ENCODE data around the gene MCTP1. TPM values are rescaled to one million over a fixed set of nuclear protein-coding genes. Genes with fewer than 3 reads are reported as not detected.

The MCTP1 gene
- total and polyA plus RNA-seq, 4 experiments from 2014 or later: 0.31 to 0.42 (median 0.39) TPM; not detected in 1

DNA sequence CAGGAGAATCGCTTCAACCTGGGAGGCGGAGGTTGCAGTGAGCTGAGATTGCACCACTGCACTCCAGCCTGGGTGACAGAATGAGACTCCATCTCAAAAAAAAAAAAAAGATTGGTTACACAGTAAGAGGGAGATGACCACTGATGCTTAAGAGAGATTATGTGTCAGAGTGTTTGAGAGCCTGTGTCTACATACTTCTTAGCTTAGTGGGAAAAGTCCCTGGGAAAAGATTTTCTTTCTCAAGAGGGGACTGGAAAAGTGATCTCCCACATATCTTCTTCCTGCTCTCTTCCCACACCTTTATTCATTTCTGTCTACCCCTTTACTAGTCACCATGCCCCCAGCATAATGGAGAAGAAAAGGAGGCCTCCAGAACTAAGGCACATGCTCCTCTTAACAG is 55.2 kb downstream of the MCTP1 start:
- Histone ChIP-seq H3K36me3 (ENCODE audit: insufficient read depth, low read length) (no peaks in the 10 kb centered on the region), H3K27me3 (ENCODE audit: insufficient read depth, low read length) (no peaks in the 10 kb centered on the region), H3K4me3 (ENCODE audit: low read length in 2 of 2) (no peak overlapping the region), H3K27ac (ENCODE audit: low read depth, low read length) (no peak overlapping the region), H3K4me1 (ENCODE audit: insufficient read depth, low read length) (no peaks in the 10 kb centered on the region), H3K9me3 (ENCODE audit: control insufficient read depth in 1 of 2, low read length in 2 of 2) (no peaks in the 10 kb centered on the region)
- Mint-ChIP-seq H3K36me3 (no peaks in the 10 kb centered on the region), H3K27me3 (peaks cover 0 to 3% of the 10 kb centered on the region in 2 donors), H3K9me3 (peaks cover 0 to 14% (median 2%) of the 10 kb centered on the region in 8 donors), H3K4me3 (no peak overlapping the region), H3K27ac (no peak overlapping the region), H3K4me1 (no peaks in the 10 kb centered on the region)
- CTCF ChIA-PET (ENCODE audit: partially characterized antibody): no interaction called here
- POLR2A ChIA-PET (ENCODE audit: partially characterized antibody): no interaction called here
- DNase-seq: no peak
- intact Hi-C loops (cut with micrococcal nuclease): no loop called here

DNA sequence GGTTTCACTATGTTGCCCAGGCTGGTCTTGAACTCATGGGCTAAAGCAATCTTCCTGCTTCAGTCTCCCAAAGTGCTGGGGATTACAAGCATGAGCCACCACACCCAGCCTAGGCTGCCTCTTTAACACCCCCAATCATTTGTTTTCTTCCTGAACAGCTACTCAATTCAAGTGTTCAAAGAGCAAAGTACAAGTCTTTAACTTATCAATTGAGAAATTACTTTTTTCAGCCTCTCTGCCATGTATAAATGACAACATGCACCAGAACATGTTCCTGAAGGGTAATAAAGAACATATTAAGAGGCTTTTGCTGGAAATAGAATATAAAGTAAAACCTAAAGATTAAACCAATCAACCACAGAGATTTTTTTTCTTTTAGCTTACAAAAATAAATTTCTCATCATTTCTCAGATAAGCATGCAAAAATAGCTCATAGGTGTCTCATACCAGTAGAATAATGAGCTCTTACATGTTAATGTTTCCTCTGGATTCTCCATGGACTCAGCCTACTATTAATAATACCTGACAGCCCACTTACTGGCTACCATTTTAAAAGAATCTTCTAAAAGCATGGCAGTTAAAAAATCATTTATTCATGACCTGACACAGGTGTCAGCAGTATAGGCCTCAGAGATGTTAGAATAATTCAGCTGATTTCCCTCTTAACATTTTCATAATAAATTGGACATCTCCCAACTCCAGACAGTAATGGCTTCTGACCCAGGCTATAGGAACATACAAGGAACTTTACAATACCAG is 60.0 kb downstream of the MCTP1 start:
- Mint-ChIP-seq H3K4me3 (no peak overlapping the region), H3K4me1 (no peaks in the 10 kb centered on the region), H3K27me3 (peaks cover 0 to 3% of the 10 kb centered on the region in 2 donors), H3K36me3 (no peaks in the 10 kb centered on the region), H3K9me3 (peaks cover 0 to 2% (median 0%) of the 10 kb centered on the region in 8 donors), H3K27ac (no peak overlapping the region)
- Histone ChIP-seq H3K27ac (ENCODE audit: low read depth, low read length) (no peak overlapping the region), H3K4me3 (ENCODE audit: low read length in 2 of 2) (no peak overlapping the region), H3K9me3 (ENCODE audit: control insufficient read depth in 1 of 2, low read length in 2 of 2) (no peaks in the 10 kb centered on the region), H3K36me3 (ENCODE audit: insufficient read depth, low read length) (no peaks in the 10 kb centered on the region), H3K4me1 (ENCODE audit: insufficient read depth, low read length) (no peaks in the 10 kb centered on the region), H3K27me3 (ENCODE audit: insufficient read depth, low read length) (no peaks in the 10 kb centered on the region)
- ChIA-PET POLR2A (ENCODE audit: partially characterized antibody) (no interaction called here), CTCF (ENCODE audit: partially characterized antibody) (no interaction called here)
- DNase-seq: no peak
- intact Hi-C loops (cut with micrococcal nuclease): no loop called here

DNA sequence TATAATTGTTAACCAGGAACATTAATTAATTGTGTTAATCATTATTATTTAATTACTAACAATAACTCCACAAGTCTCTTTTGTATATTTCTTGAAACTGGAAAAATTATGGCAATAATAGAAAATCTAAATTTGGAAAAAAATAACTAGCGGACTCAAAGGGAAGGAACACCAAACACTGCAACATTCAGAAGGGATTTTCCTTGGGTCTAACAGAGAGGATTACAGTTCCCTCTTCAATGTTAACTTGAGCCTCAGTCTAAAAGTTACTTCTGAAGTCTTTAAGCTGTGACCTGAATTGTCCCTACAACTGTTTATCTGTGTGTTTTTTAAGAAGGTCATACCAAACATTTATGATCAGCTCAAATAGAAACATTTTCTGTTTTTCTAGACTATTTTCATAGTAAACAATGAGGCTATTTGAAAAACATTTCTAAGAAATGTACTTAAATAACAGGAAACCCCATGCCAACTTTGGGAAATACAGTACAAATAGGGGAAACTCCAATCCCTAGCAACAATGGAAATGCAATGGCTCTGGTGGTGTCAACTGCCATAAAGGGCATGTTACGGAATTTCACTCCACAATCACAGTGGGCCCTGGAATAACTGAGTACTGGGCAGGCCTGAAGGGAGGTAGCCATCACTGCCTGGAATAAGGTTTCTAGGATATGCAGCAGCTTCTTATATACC is 61.2 kb downstream of the MCTP1 start:
- POLR2A ChIA-PET (ENCODE audit: partially characterized antibody): no interaction called here
- no peaks in the 10 kb centered on the region for H3K27me3 ChIP-seq (ENCODE audit: insufficient read depth, low read length)
- no peaks in the 10 kb centered on the region for H3K9me3 ChIP-seq (ENCODE audit: control insufficient read depth in 1 of 2, low read length in 2 of 2)
- CTCF ChIA-PET (ENCODE audit: partially characterized antibody): no interaction called here
- no peaks in the 10 kb centered on the region for H3K4me1 Mint-ChIP-seq
- H3K36me3 ChIP-seq (ENCODE audit: insufficient read depth, low read length): no peaks in the 10 kb centered on the region
- H3K36me3 Mint-ChIP-seq: no peaks in the 10 kb centered on the region
- no peak overlapping the region for H3K4me3 Mint-ChIP-seq
- H3K4me3 ChIP-seq (ENCODE audit: low read length in 2 of 2): no peak overlapping the region
- H3K9me3 Mint-ChIP-seq: peaks cover 0 to 2% (median 0%) of the 10 kb centered on the region in 8 donors
- intact Hi-C loops (cut with micrococcal nuclease): no loop called here
- H3K4me1 ChIP-seq (ENCODE audit: insufficient read depth, low read length): no peaks in the 10 kb centered on the region
- peaks cover 0 to 3% of the 10 kb centered on the region in 2 donors for H3K27me3 Mint-ChIP-seq
- no peak overlapping the region for H3K27ac Mint-ChIP-seq
- no peak for DNase-seq
- H3K27ac ChIP-seq (ENCODE audit: low read depth, low read length): no peak overlapping the region

DNA sequence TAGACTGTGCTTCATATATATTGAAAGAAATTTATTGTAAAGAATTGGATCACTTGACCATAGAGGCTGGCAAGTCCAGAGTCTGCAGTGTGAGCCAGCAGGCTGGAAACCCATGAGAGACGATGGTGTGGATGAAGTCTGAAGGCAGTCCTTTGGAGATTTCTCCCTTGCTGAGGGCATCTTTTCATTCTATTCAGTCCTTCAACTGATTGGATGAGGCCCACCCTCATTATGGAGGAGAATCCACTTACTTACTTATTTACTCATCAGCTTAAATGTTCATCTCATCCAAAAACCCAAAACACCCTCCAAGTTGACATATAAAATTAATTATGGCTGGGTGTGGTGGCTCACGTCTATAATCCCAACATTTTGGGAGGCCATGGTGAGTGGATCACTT is 62.1 kb downstream of the MCTP1 start:
- intact Hi-C loops (cut with micrococcal nuclease): no loop called here
- Mint-ChIP-seq H3K27ac (no peak overlapping the region), H3K9me3 (peaks cover 0 to 2% (median 0%) of the 10 kb centered on the region in 8 donors), H3K27me3 (peaks cover 0 to 3% of the 10 kb centered on the region in 2 donors), H3K4me3 (no peak overlapping the region), H3K36me3 (no peaks in the 10 kb centered on the region), H3K4me1 (no peaks in the 10 kb centered on the region)
- H3K4me1 ChIP-seq (ENCODE audit: insufficient read depth, low read length): no peaks in the 10 kb centered on the region
- H3K36me3 ChIP-seq (ENCODE audit: insufficient read depth, low read length): no peaks in the 10 kb centered on the region
- no peaks in the 10 kb centered on the region for H3K27me3 ChIP-seq (ENCODE audit: insufficient read depth, low read length)
- DNase-seq: no peak
- H3K9me3 ChIP-seq (ENCODE audit: control insufficient read depth in 1 of 2, low read length in 2 of 2): no peaks in the 10 kb centered on the region
- ChIA-PET POLR2A (ENCODE audit: partially characterized antibody) (no interaction called here), CTCF (ENCODE audit: partially characterized antibody) (no interaction called here)
- H3K27ac ChIP-seq (ENCODE audit: low read depth, low read length): no peak overlapping the region
- no peak overlapping the region for H3K4me3 ChIP-seq (ENCODE audit: low read length in 2 of 2)

DNA sequence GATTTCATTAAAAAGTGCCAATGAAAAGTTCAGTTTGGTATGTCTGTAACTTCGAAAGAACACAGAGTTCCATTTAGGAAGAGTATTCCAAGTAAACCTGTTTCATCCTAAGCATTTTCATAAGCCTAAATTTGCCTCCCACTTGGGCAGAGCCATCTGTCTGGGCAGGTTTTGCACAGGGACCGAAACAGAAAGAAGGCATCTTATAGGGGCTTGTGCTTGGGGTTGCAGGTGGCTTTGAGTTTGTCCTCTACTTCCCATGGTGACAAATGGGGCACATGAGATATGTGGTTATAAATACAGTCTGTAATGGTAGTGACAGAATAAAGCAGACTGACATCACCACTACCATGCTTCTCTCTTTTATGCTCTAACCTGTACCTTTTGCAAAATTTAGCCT is 63.7 kb downstream of the MCTP1 start:
- Mint-ChIP-seq H3K9me3 (no peaks in the 10 kb centered on the region), H3K4me3 (no peak overlapping the region), H3K4me1 (no peaks in the 10 kb centered on the region), H3K27ac (no peak overlapping the region), H3K27me3 (no peaks in the 10 kb centered on the region), H3K36me3 (no peaks in the 10 kb centered on the region)
- DNase-seq: no peak
- H3K9me3 ChIP-seq (ENCODE audit: control insufficient read depth in 1 of 2, low read length in 2 of 2): no peaks in the 10 kb centered on the region
- no peaks in the 10 kb centered on the region for H3K27me3 ChIP-seq (ENCODE audit: insufficient read depth, low read length)
- CTCF ChIA-PET (ENCODE audit: partially characterized antibody): no interaction called here
- H3K4me1 ChIP-seq (ENCODE audit: insufficient read depth, low read length): no peaks in the 10 kb centered on the region
- H3K4me3 ChIP-seq (ENCODE audit: low read length in 2 of 2): no peak overlapping the region
- intact Hi-C loops (cut with micrococcal nuclease): no loop called here
- POLR2A ChIA-PET (ENCODE audit: partially characterized antibody): no interaction called here
- H3K27ac ChIP-seq (ENCODE audit: low read depth, low read length): no peak overlapping the region
- no peaks in the 10 kb centered on the region for H3K36me3 ChIP-seq (ENCODE audit: insufficient read depth, low read length)

DNA sequence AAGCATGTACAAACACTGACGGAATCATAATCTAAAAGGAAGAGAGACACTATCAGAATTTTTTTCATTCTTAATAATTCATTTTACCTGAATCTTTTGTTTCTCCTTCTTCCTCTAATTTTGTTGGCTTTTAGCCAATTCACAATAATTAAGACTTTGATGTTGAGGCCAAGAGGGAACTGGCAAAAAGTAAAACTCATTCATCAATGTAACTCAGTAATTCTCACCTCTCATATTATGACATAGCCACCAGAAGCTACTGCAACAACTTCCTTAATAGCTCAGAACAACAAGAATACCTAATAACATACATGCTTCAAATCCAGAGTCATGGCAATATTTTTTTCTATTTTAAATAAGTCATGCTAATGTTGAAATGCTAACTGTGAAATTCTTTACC is 64.5 kb downstream of the MCTP1 start:
- no peaks in the 10 kb centered on the region for H3K4me1 ChIP-seq (ENCODE audit: insufficient read depth, low read length)
- H3K9me3 ChIP-seq (ENCODE audit: control insufficient read depth in 1 of 2, low read length in 2 of 2): no peaks in the 10 kb centered on the region
- CTCF ChIA-PET (ENCODE audit: partially characterized antibody): no interaction called here
- Mint-ChIP-seq H3K4me1 (no peaks in the 10 kb centered on the region), H3K9me3 (no peaks in the 10 kb centered on the region), H3K4me3 (no peak overlapping the region), H3K27me3 (no peaks in the 10 kb centered on the region), H3K36me3 (no peaks in the 10 kb centered on the region), H3K27ac (no peak overlapping the region)
- H3K27me3 ChIP-seq (ENCODE audit: insufficient read depth, low read length): no peaks in the 10 kb centered on the region
- no peak overlapping the region for H3K4me3 ChIP-seq (ENCODE audit: low read length in 2 of 2)
- DNase-seq: no peak
- intact Hi-C loops (cut with micrococcal nuclease): no loop called here
- POLR2A ChIA-PET (ENCODE audit: partially characterized antibody): no interaction called here
- no peaks in the 10 kb centered on the region for H3K36me3 ChIP-seq (ENCODE audit: insufficient read depth, low read length)
- no peak overlapping the region for H3K27ac ChIP-seq (ENCODE audit: low read depth, low read length)

DNA sequence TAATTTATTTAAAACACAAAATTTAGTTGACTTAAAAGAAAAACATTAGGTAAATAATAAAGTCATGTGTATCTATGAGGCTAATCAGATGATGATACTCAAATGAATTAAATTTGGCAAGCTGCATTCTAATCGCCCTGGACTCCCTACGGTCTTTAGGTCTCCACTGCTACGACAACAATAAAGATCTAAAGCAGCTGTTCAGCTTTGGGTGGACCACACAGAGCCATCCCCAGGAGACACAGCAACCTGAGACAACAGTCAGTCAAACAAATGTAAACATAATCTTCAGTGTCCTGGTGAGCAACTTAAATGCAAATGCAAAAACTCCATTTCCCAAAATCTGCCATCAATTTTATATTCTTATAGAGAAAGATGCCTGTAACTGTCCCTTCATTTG is 65.5 kb downstream of the MCTP1 start:
- no peaks in the 10 kb centered on the region for H3K4me1 ChIP-seq (ENCODE audit: insufficient read depth, low read length)
- Mint-ChIP-seq H3K4me3 (no peak overlapping the region), H3K4me1 (no peaks in the 10 kb centered on the region), H3K36me3 (no peaks in the 10 kb centered on the region), H3K27me3 (no peaks in the 10 kb centered on the region), H3K9me3 (no peaks in the 10 kb centered on the region), H3K27ac (no peak overlapping the region)
- no peaks in the 10 kb centered on the region for H3K9me3 ChIP-seq (ENCODE audit: control insufficient read depth in 1 of 2, low read length in 2 of 2)
- H3K36me3 ChIP-seq (ENCODE audit: insufficient read depth, low read length): no peaks in the 10 kb centered on the region
- POLR2A ChIA-PET (ENCODE audit: partially characterized antibody): no interaction called here
- H3K27me3 ChIP-seq (ENCODE audit: insufficient read depth, low read length): no peaks in the 10 kb centered on the region
- CTCF ChIA-PET (ENCODE audit: partially characterized antibody): no interaction called here
- intact Hi-C loops (cut with micrococcal nuclease): no loop called here
- no peak for DNase-seq
- H3K4me3 ChIP-seq (ENCODE audit: low read length in 2 of 2): no peak overlapping the region
- no peak overlapping the region for H3K27ac ChIP-seq (ENCODE audit: low read depth, low read length)

Data from CD4-positive, alpha-beta memory T cell (primary cell).